ENCODE data around the gene KCNN3. TPM values are rescaled to one million over a fixed set of nuclear protein-coding genes. Genes with fewer than 3 reads are reported as not detected.

KCNN3 gene
- total and polyA plus RNA-seq, 2 of the 13 experiments (the other 11 are each of a cell fraction or from before 2014, with no cell fraction given), result not detected

GRCh38 chr1:154733621-154734020 is 136.5 kb downstream of the KCNN3 start:
- Histone ChIP-seq H3K4me2 (ENCODE audit: low read depth, low read length) (no peak overlapping the region), H3K4me1 (ENCODE audit: insufficient read depth, low read length) (no peaks in the 10 kb centered on the region), H3K27ac (ENCODE audit: extremely low read length, insufficient read depth, low read length) (no peak overlapping the region), H3K9me3 (ENCODE audit: low read length) (no peaks in the 10 kb centered on the region), H3K27me3 (ENCODE audit: control insufficient read depth in 1 of 2, insufficient read depth in 2 of 2, low read length in 2 of 2) (peaks cover 10 to 26% of the 10 kb centered on the region in 2 experiments; a peak in 4 of 5 replicates), H3K79me2 (ENCODE audit: insufficient read depth, low read length) (no peaks in the 10 kb centered on the region), H3K9ac (ENCODE audit: insufficient read depth, low read depth, low read length) (no peak overlapping the region), H3K4me3 (replicated peaks in 1 of 3; ENCODE audit: insufficient read depth in 1 of 3, low read depth in 2 of 3, low read length in 3 of 3) (no peak overlapping the region), H4K20me1 (ENCODE audit: insufficient read depth, low read length) (no peaks in the 10 kb centered on the region), H3K36me3 (replicated peaks in 1 of 2; ENCODE audit: control insufficient read depth in 1 of 2, insufficient read depth in 2 of 2, low read length in 2 of 2) (no peaks in the 10 kb centered on the region), H2AFZ (ENCODE audit: low read length) (no peak overlapping the region)
- no peak for TF ChIP-seq ZNF296 (CRISPR knock-in tag; conservative IDR thresholded peaks at IDR 0.05)
- TF ChIP-seq FOXM1 (CRISPR knock-in tag; IDR thresholded peaks at IDR 0.05), result no peak
- TF ChIP-seq SMAD9 (CRISPR knock-in tag; IDR thresholded peaks at IDR 0.05), result no peak
- TF ChIP-seq ZNF17 (CRISPR knock-in tag; IDR thresholded peaks at IDR 0.05), result no peak
- no peak for TF ChIP-seq ZNF883 (CRISPR knock-in tag; IDR thresholded peaks at IDR 0.05; ENCODE audit: not compliant biosample characterization)
- TF ChIP-seq ZNF619 (CRISPR knock-in tag; IDR thresholded peaks at IDR 0.05), result no peak
- TF ChIP-seq NPAS2 (CRISPR knock-in tag; IDR thresholded peaks at IDR 0.05; ENCODE audit: borderline replicate concordance), result no peak
- TF ChIP-seq ATAD3A (CRISPR knock-in tag; IDR thresholded peaks at IDR 0.05), result no peak
- TF ChIP-seq ZNF350 (CRISPR knock-in tag; IDR thresholded peaks at IDR 0.05; ENCODE audit: borderline replicate concordance, low read depth), result no peak
- TF ChIP-seq SCMH1 (CRISPR knock-in tag; IDR thresholded peaks at IDR 0.05; ENCODE audit: borderline replicate concordance), result no peak
- TF ChIP-seq YY1 (IDR thresholded peaks at IDR 0.05; ENCODE audit: insufficient read depth, insufficient replicate concordance, low read depth, low read length), result no peak
- no peak for TF ChIP-seq ATF6 (CRISPR knock-in tag; conservative IDR thresholded peaks at IDR 0.05)
- no peak for TF ChIP-seq BCL3 (CRISPR knock-in tag; IDR thresholded peaks at IDR 0.05)
- TF ChIP-seq ZNF432 (CRISPR knock-in tag; IDR thresholded peaks at IDR 0.05; ENCODE audit: borderline replicate concordance), result no peak
- no peak for TF ChIP-seq ZNF709 (CRISPR knock-in tag; IDR thresholded peaks at IDR 0.05)
- TF ChIP-seq HDAC2 (CRISPR knock-in tag; IDR thresholded peaks at IDR 0.05), result no peak
- no peak for ATAC-seq
- intact Hi-C loops (cut with micrococcal nuclease; ENCODE audit: unreplicated experiment) (no loop called here), in situ Hi-C loops (cut with HindIII; ENCODE audit: extremely low pct_ligation_motif_present, low pct_unique_long_range_greater_than_20kb) (no loop called here)
- no TSS peak for BruUV-seq (replicated peaks)
- POLR2A ChIA-PET, result no interaction called here
- FAIRE-seq, result no peak
- no peak for DNase-seq (ENCODE audit: low spot score)
- CTCF ChIA-PET (ENCODE audit: low intra/inter-chr PET ratio, low total read pairs), result no interaction called here
- WGBS (ENCODE audit: low lambda C conversion rate), result 33% methylated on average over 4 of the region's 4 CpGs

Measured in HepG2 (cell line).